ENCODE data around the gene CHAD. TPM values are rescaled to one million over a fixed set of nuclear protein-coding genes. Genes with fewer than 3 reads are reported as not detected.

Gene CHAD
- total and polyA plus RNA-seq, 4 donors, result 0.55 to 13.6 (median 5.0) TPM

- Histone ChIP-seq H3K27ac (ENCODE audit: low read depth, low read length) (no peak overlapping the region), H3K4me3 (ENCODE audit: low read depth, low read length) (no peak overlapping the region), H3K4me1 (ENCODE audit: control insufficient read depth, insufficient read depth, low read length) (no peaks in the 10 kb centered on the region), H3K9me3 (ENCODE audit: control insufficient read depth, insufficient read depth, low read length) (no peaks in the 10 kb centered on the region), H3K27me3 (ENCODE audit: control insufficient read depth, insufficient read depth, low read length) (no peaks in the 10 kb centered on the region), H3K36me3 (ENCODE audit: control insufficient read depth, insufficient read depth, low read length) (no peaks in the 10 kb centered on the region)
- WGBS (ENCODE audit: insufficient coverage), result 83% methylated on average over 2 of the region's 3 CpGs
- no peak for DNase-seq (ENCODE audit: low read depth in 4 of 6, low spot score in 6 of 6)
Observed at GRCh38 chr17:50414808-50415207, 53.9 kb downstream of the CHAD start.

Other genes starting within 250 kb of the CHAD start
- 1 to 10 TPM; 1.2 to 3.3 TPM for gene TMEM92, start 194.4 kb downstream of the CHAD start, total RNA-seq
- gene TMEM92, start 194.4 kb downstream of the CHAD start, polyA plus RNA-seq (ENCODE audit: insufficient read length in 2 of 2), result 1 to 10 TPM in 1 of 2 donors, under 1 TPM in 1; 0.49 to 3.0 TPM
- gene XYLT2, start 122.8 kb downstream of the CHAD start, total RNA-seq, result 10 to 100 TPM; 15.8 to 35.9 TPM
- 10 to 100 TPM; 15.3 to 26.3 TPM for gene XYLT2, start 122.8 kb downstream of the CHAD start, polyA plus RNA-seq (ENCODE audit: insufficient read length in 2 of 2)
- gene MRPL27, start 95.7 kb downstream of the CHAD start, total RNA-seq, result 10 to 100 TPM; 45.3 to 98.7 TPM
- 10 to 100 TPM; 70.1 to 76.7 TPM for gene MRPL27, start 95.7 kb downstream of the CHAD start, polyA plus RNA-seq (ENCODE audit: insufficient read length in 2 of 2)
- gene EME1, start 95.7 kb downstream of the CHAD start, total RNA-seq, result 1 to 10 TPM; 3.1 to 5.5 TPM
- 1 to 10 TPM; 6.8 to 7.5 TPM for gene EME1, start 95.7 kb downstream of the CHAD start, polyA plus RNA-seq (ENCODE audit: insufficient read length in 2 of 2)
- 10 to 100 TPM; 45.7 to 47.7 TPM for gene LRRC59, start 71.4 kb downstream of the CHAD start, total RNA-seq
- gene LRRC59, start 71.4 kb downstream of the CHAD start, polyA plus RNA-seq (ENCODE audit: insufficient read length in 2 of 2), result 10 to 100 TPM; 60.7 to 63.9 TPM
- 10 to 100 TPM; 10.1 to 50.7 TPM for gene ACSF2, start 42.7 kb downstream of the CHAD start, total RNA-seq
- gene ACSF2, start 42.7 kb downstream of the CHAD start, polyA plus RNA-seq (ENCODE audit: insufficient read length in 2 of 2), result 10 to 100 TPM; 21.2 to 26.7 TPM
- 10 to 100 TPM; 17.2 to 27.3 TPM for gene RSAD1, start 10.0 kb upstream of the CHAD start, total RNA-seq
- 10 to 100 TPM; 41.8 to 54.7 TPM for gene RSAD1, start 10.0 kb upstream of the CHAD start, polyA plus RNA-seq (ENCODE audit: insufficient read length in 2 of 2)
- gene MYCBPAP, start 39.6 kb upstream of the CHAD start, total RNA-seq, result 1 to 10 TPM; 1.1 to 3.4 TPM
- gene MYCBPAP, start 39.6 kb upstream of the CHAD start, polyA plus RNA-seq (ENCODE audit: insufficient read length in 2 of 2), result 1 to 10 TPM; 2.5 to 5.0 TPM
- gene EPN3, start 63.9 kb upstream of the CHAD start, total RNA-seq, result 1 to 10 TPM in 1 of 2 donors, under 1 TPM in 1; 0.39 to 1.3 TPM
- gene EPN3, start 63.9 kb upstream of the CHAD start, polyA plus RNA-seq (ENCODE audit: insufficient read length in 2 of 2), result 1 to 10 TPM; 1.8 to 3.7 TPM
- gene SPATA20, start 78.3 kb upstream of the CHAD start, total RNA-seq, result 10 to 100 TPM; 31.5 to 43.3 TPM
- 10 to 100 TPM; 44.7 to 45.9 TPM for gene SPATA20, start 78.3 kb upstream of the CHAD start, polyA plus RNA-seq (ENCODE audit: insufficient read length in 2 of 2)
- gene CACNA1G, start 91.8 kb upstream of the CHAD start, total RNA-seq, result 10 to 100 TPM; 10.6 to 21.0 TPM
- 10 to 100 TPM; 25.3 to 37.6 TPM for gene CACNA1G, start 91.8 kb upstream of the CHAD start, polyA plus RNA-seq (ENCODE audit: insufficient read length in 2 of 2)
- gene ABCC3, start 166.0 kb upstream of the CHAD start, total RNA-seq, result under 1 TPM; 0.17 to 0.69 TPM
- 1 to 10 TPM in 1 of 2 donors, under 1 TPM in 1; 0.52 to 1.2 TPM for gene ABCC3, start 166.0 kb upstream of the CHAD start, polyA plus RNA-seq (ENCODE audit: insufficient read length in 2 of 2)
- gene ANKRD40, start 239.0 kb upstream of the CHAD start, total RNA-seq, result 10 to 100 TPM; 39.3 to 47.5 TPM
- 10 to 100 TPM; 35.7 to 41.4 TPM for gene ANKRD40, start 239.0 kb upstream of the CHAD start, polyA plus RNA-seq (ENCODE audit: insufficient read length in 2 of 2)